HL-60 (cell line): ENCODE data around the gene SLC24A3.

Experiments
- DNase-seq, 2 experiments: peaks; one replicate each; pipeline ENCODE4 v3.0.0-alpha.2; 2010 to 2020; ENCODE audit warnings: low read depth in 1 of 2, low spot score in 1 of 2
- H3K27ac ChIP-seq: fragments of 250-450 bp; sonication (Bioruptor Pico); replicated peaks from 2 replicates; pipeline ENCODE4 v1.5.1; 2020; ENCODE audit warnings: mild to moderate bottlenecking, moderate library complexity
- H3K27me3 ChIP-seq: fragments of 250-450 bp; sonication (Bioruptor Pico); 2 replicates; pipeline ENCODE4 v1.5.1; 2021; ENCODE audit warnings: mild to moderate bottlenecking, moderate library complexity; ENCODE audit not compliant: insufficient read depth, poor library complexity, severe bottlenecking
- H3K4me3 ChIP-seq: replicated peaks from 2 replicates; pipeline ENCODE4 v1.5.1; 2011; ENCODE audit warnings: mild to moderate bottlenecking, control low read depth, low read length; ENCODE audit not compliant: insufficient read depth
- CTCF ChIP-seq: IDR thresholded peaks from one replicate; pipeline ENCODE4 v1.5.1; 2011; ENCODE audit warnings: low read length, control low read depth, inconsistent platforms; ENCODE audit not compliant: insufficient read depth
- GABPA ChIP-seq: IDR thresholded peaks from 2 replicates; pipeline ENCODE4 v1.6.1; 2012; ENCODE audit warnings: low read depth
- POLR2AphosphoS5 ChIP-seq: IDR thresholded peaks from 2 replicates; pipeline ENCODE4 v1.6.1; 2012; ENCODE audit warnings: low read depth
- REST ChIP-seq: IDR thresholded peaks from 2 replicates; pipeline ENCODE4 v1.6.1; 2012; ENCODE audit warnings: low read depth; ENCODE audit not compliant: insufficient replicate concordance
- SPI1 ChIP-seq: IDR thresholded peaks from 2 replicates; pipeline ENCODE4 v1.6.1; 2012; ENCODE audit warnings: low read depth, mild to moderate bottlenecking, borderline replicate concordance

SLC24A3 gene

GRCh38 chr20:19457611-19458010 is 245.2 kb downstream of the SLC24A3 start:
- DNase-seq, result no peak
- no peak overlapping the region for H3K27ac ChIP-seq
- no peaks in the 10 kb centered on the region for H3K27me3 ChIP-seq
- no peak for TF ChIP-seq REST
- no peak for TF ChIP-seq POLR2AphosphoS5
- no peak for TF ChIP-seq CTCF
- no peak for TF ChIP-seq SPI1
- TF ChIP-seq GABPA, result no peak
- no peak overlapping the region for H3K4me3 ChIP-seq

- Histone ChIP-seq H3K27me3 (no peaks in the 10 kb centered on the region), H3K27ac (no peak overlapping the region), H3K4me3 (no peak overlapping the region)
- no peak for TF ChIP-seq CTCF
- TF ChIP-seq POLR2AphosphoS5, result no peak
- TF ChIP-seq GABPA, result no peak
- no peak for TF ChIP-seq SPI1
- TF ChIP-seq REST, result no peak
- no peak for DNase-seq
These were observed 247.9 kb downstream of the SLC24A3 start for GRCh38 chr20:19460386-19460785.

- TF ChIP-seq POLR2AphosphoS5, result no peak
- no peak for TF ChIP-seq SPI1
- TF ChIP-seq GABPA, result no peak
- TF ChIP-seq REST, result no peak
- TF ChIP-seq CTCF, result no peak
- H3K27ac ChIP-seq, result no peak overlapping the region
- DNase-seq, result no peak
- no peak overlapping the region for H3K4me3 ChIP-seq
- no peaks in the 10 kb centered on the region for H3K27me3 ChIP-seq
These were observed 250.0 kb downstream of the SLC24A3 start for GRCh38 chr20:19462491-19462890.
